HUES48 (cell line): ENCODE results near the gene WDFY2.

Experiments
- H3K27ac ChIP-seq: one replicate; pipeline ENCODE4 v1.7.0; 2013; ENCODE audit warnings: low read depth, low read length, inconsistent platforms
- H3K27me3 ChIP-seq: 2 replicates; pipeline ENCODE4 v1.6.1; 2013; ENCODE audit warnings: mild to moderate bottlenecking, low read length; ENCODE audit not compliant: control insufficient read depth, insufficient read depth
- H3K36me3 ChIP-seq: 2 replicates; pipeline ENCODE4 v1.6.1; 2013; ENCODE audit warnings: low read length; ENCODE audit not compliant: control insufficient read depth, insufficient read depth
- H3K4me1 ChIP-seq: 2 replicates; pipeline ENCODE4 v1.6.1; 2013; ENCODE audit warnings: mild to moderate bottlenecking, low read length; ENCODE audit not compliant: control insufficient read depth, insufficient read depth
- H3K4me3 ChIP-seq: 2 replicates; pipeline ENCODE4 v1.5.1; 2013; ENCODE audit warnings: mild to moderate bottlenecking, low read depth, low read length
- H3K9ac ChIP-seq: 2 replicates; pipeline ENCODE4 v1.6.1; 2013; ENCODE audit warnings: mild to moderate bottlenecking, low read depth, low read length, moderate library complexity
- H3K9me3 ChIP-seq: 2 replicates; pipeline ENCODE4 v1.6.1; 2013; ENCODE audit warnings: low read length; ENCODE audit not compliant: control insufficient read depth, insufficient read depth

The WDFY2 gene

GRCh38 chr13:51745243-51745642, 161.0 kb downstream of the WDFY2 start:
- peaks cover 26% of the 10 kb centered on the region for H3K9me3 ChIP-seq
- no peak overlapping the region for H3K27ac ChIP-seq
- H3K36me3 ChIP-seq = peaks cover 47% of the 10 kb centered on the region
- H3K4me1 ChIP-seq = no peaks in the 10 kb centered on the region
- no peak overlapping the region for H3K9ac ChIP-seq
- H3K27me3 ChIP-seq = no peaks in the 10 kb centered on the region
- H3K4me3 ChIP-seq = no peak overlapping the region

- peaks cover 42% of the 10 kb centered on the region for H3K36me3 ChIP-seq
- H3K27ac ChIP-seq = no peak overlapping the region
- peaks cover 26% of the 10 kb centered on the region for H3K9me3 ChIP-seq
- H3K9ac ChIP-seq = no peak overlapping the region
- H3K4me3 ChIP-seq = no peak overlapping the region
- no peaks in the 10 kb centered on the region for H3K4me1 ChIP-seq
- no peaks in the 10 kb centered on the region for H3K27me3 ChIP-seq
Measured at GRCh38 chr13:51746802-51747201, 162.5 kb downstream of the WDFY2 start.

GRCh38 chr13:51747438-51748434, 163.5 kb downstream of the WDFY2 start:
- Histone ChIP-seq H3K9me3 (peaks cover 26% of the 10 kb centered on the region), H3K27ac (no peak overlapping the region), H3K27me3 (no peaks in the 10 kb centered on the region), H3K9ac (no peak overlapping the region), H3K4me1 (no peaks in the 10 kb centered on the region), H3K36me3 (peaks cover 49% of the 10 kb centered on the region), H3K4me3 (no peak overlapping the region)

GRCh38 chr13:51756651-51757050, 172.4 kb downstream of the WDFY2 start:
- Histone ChIP-seq H3K9me3 (no peaks in the 10 kb centered on the region), H3K4me1 (no peaks in the 10 kb centered on the region), H3K27me3 (no peaks in the 10 kb centered on the region), H3K9ac (no peak overlapping the region), H3K36me3 (peaks cover 88% of the 10 kb centered on the region), H3K4me3 (no peak overlapping the region), H3K27ac (no peak overlapping the region)

GRCh38 chr13:51758691-51759090, 174.4 kb downstream of the WDFY2 start:
- Histone ChIP-seq H3K27ac (no peak overlapping the region), H3K4me3 (no peak overlapping the region), H3K36me3 (peaks cover 82% of the 10 kb centered on the region), H3K4me1 (no peaks in the 10 kb centered on the region), H3K27me3 (no peaks in the 10 kb centered on the region), H3K9me3 (no peaks in the 10 kb centered on the region), H3K9ac (no peak overlapping the region)

GRCh38 chr13:51759240-51759639, 175.0 kb downstream of the WDFY2 start:
- Histone ChIP-seq H3K27ac (no peak overlapping the region), H3K4me3 (no peak overlapping the region), H3K27me3 (no peaks in the 10 kb centered on the region), H3K9ac (no peak overlapping the region), H3K9me3 (no peaks in the 10 kb centered on the region), H3K4me1 (no peaks in the 10 kb centered on the region), H3K36me3 (peaks cover 79% of the 10 kb centered on the region)

GRCh38 chr13:51760592-51760991, 176.3 kb downstream of the WDFY2 start:
- Histone ChIP-seq H3K4me3 (no peak overlapping the region), H3K9me3 (no peaks in the 10 kb centered on the region), H3K9ac (no peak overlapping the region), H3K4me1 (no peaks in the 10 kb centered on the region), H3K27me3 (no peaks in the 10 kb centered on the region), H3K27ac (no peak overlapping the region), H3K36me3 (peaks cover 67% of the 10 kb centered on the region)

- Histone ChIP-seq H3K27ac (no peak overlapping the region), H3K4me1 (no peaks in the 10 kb centered on the region), H3K27me3 (no peaks in the 10 kb centered on the region), H3K36me3 (peaks cover 58% of the 10 kb centered on the region), H3K4me3 (no peak overlapping the region), H3K9ac (no peak overlapping the region), H3K9me3 (no peaks in the 10 kb centered on the region)
Measured at GRCh38 chr13:51761643-51762350, 177.5 kb downstream of the WDFY2 start.

- H3K27ac ChIP-seq = no peak overlapping the region
- no peaks in the 10 kb centered on the region for H3K27me3 ChIP-seq
- no peaks in the 10 kb centered on the region for H3K9me3 ChIP-seq
- no peak overlapping the region for H3K9ac ChIP-seq
- peaks cover 6% of the 10 kb centered on the region for H3K4me1 ChIP-seq
- H3K36me3 ChIP-seq = peaks cover 41% of the 10 kb centered on the region
- no peak overlapping the region for H3K4me3 ChIP-seq
Measured at GRCh38 chr13:51763486-51763885, 179.2 kb downstream of the WDFY2 start.

- no peaks in the 10 kb centered on the region for H3K27me3 ChIP-seq
- H3K36me3 ChIP-seq = peaks cover 34% of the 10 kb centered on the region
- H3K4me1 ChIP-seq = peaks cover 13% of the 10 kb centered on the region
- no peak overlapping the region for H3K9ac ChIP-seq
- no peak overlapping the region for H3K27ac ChIP-seq
- H3K9me3 ChIP-seq = no peaks in the 10 kb centered on the region
- no peak overlapping the region for H3K4me3 ChIP-seq
Measured at GRCh38 chr13:51764184-51765141, 180.2 kb downstream of the WDFY2 start.
